ENCODE results near the gene DNMT1. TPM values are rescaled to one million over a fixed set of nuclear protein-coding genes. Genes with fewer than 3 reads are reported as not detected.

The DNMT1 gene
- total RNA-seq, 1 donor from 2014 or later = 150 TPM

- H3K9me3 Mint-ChIP-seq (ENCODE audit: low read depth) = no peaks in the 10 kb centered on the region
- DNase-seq (ENCODE audit: low spot score, unreplicated experiment) = no peak
- peaks cover 17% of the 10 kb centered on the region for H3K36me3 Mint-ChIP-seq (ENCODE audit: insufficient read depth)
- no peak overlapping the region for H3K27ac Mint-ChIP-seq
- H3K27me3 Mint-ChIP-seq = no peaks in the 10 kb centered on the region
- TF ChIP-seq, protein P1, sequence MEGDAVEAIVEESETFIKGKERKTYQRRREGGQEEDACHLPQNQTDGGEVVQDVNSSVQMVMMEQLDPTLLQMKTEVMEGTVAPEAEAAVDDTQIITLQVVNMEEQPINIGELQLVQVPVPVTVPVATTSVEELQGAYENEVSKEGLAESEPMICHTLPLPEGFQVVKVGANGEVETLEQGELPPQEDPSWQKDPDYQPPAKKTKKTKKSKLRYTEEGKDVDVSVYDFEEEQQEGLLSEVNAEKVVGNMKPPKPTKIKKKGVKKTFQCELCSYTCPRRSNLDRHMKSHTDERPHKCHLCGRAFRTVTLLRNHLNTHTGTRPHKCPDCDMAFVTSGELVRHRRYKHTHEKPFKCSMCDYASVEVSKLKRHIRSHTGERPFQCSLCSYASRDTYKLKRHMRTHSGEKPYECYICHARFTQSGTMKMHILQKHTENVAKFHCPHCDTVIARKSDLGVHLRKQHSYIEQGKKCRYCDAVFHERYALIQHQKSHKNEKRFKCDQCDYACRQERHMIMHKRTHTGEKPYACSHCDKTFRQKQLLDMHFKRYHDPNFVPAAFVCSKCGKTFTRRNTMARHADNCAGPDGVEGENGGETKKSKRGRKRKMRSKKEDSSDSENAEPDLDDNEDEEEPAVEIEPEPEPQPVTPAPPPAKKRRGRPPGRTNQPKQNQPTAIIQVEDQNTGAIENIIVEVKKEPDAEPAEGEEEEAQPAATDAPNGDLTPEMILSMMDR (IDR thresholded peaks at IDR 0.05; ENCODE audit: unreplicated experiment) = no peak
- H3K4me1 Mint-ChIP-seq (ENCODE audit: low read depth) = no peaks in the 10 kb centered on the region
- no peak overlapping the region for H3K4me3 Mint-ChIP-seq (ENCODE audit: low read depth)
Measured at GRCh38 chr19:10145031-10145430, 49.7 kb downstream of the DNMT1 start.

- H3K4me3 Mint-ChIP-seq (ENCODE audit: low read depth) = no peak overlapping the region
- no peak for DNase-seq (ENCODE audit: low spot score, unreplicated experiment)
- no peaks in the 10 kb centered on the region for H3K27me3 Mint-ChIP-seq
- H3K27ac Mint-ChIP-seq = no peak overlapping the region
- TF ChIP-seq, protein P1 (IDR thresholded peaks at IDR 0.05; ENCODE audit: unreplicated experiment) = no peak
- no peaks in the 10 kb centered on the region for H3K4me1 Mint-ChIP-seq (ENCODE audit: low read depth)
- H3K36me3 Mint-ChIP-seq (ENCODE audit: insufficient read depth) = peaks cover 17% of the 10 kb centered on the region
- H3K9me3 Mint-ChIP-seq (ENCODE audit: low read depth) = no peaks in the 10 kb centered on the region
Measured at GRCh38 chr19:10144361-10144760, 50.4 kb downstream of the DNMT1 start.

GRCh38 chr19:10143681-10144080 is 51.1 kb downstream of the DNMT1 start:
- Mint-ChIP-seq H3K36me3 (ENCODE audit: insufficient read depth) (peaks cover 16% of the 10 kb centered on the region), H3K27ac (no peak overlapping the region), H3K4me1 (ENCODE audit: low read depth) (no peaks in the 10 kb centered on the region), H3K9me3 (ENCODE audit: low read depth) (no peaks in the 10 kb centered on the region), H3K27me3 (no peaks in the 10 kb centered on the region), H3K4me3 (ENCODE audit: low read depth) (no peak overlapping the region)
- no peak for DNase-seq (ENCODE audit: low spot score, unreplicated experiment)
- TF ChIP-seq, protein P1 (IDR thresholded peaks at IDR 0.05; ENCODE audit: unreplicated experiment) = no peak

GRCh38 chr19:10142701-10143375 is 51.9 kb downstream of the DNMT1 start:
- Mint-ChIP-seq H3K9me3 (ENCODE audit: low read depth) (no peaks in the 10 kb centered on the region), H3K27ac (no peak overlapping the region), H3K27me3 (no peaks in the 10 kb centered on the region), H3K4me3 (ENCODE audit: low read depth) (no peak overlapping the region), H3K36me3 (ENCODE audit: insufficient read depth) (peaks cover 13% of the 10 kb centered on the region), H3K4me1 (ENCODE audit: low read depth) (no peaks in the 10 kb centered on the region)
- no peak for DNase-seq (ENCODE audit: low spot score, unreplicated experiment)
- TF ChIP-seq, protein P1 (IDR thresholded peaks at IDR 0.05; ENCODE audit: unreplicated experiment) = no peak

DNA sequence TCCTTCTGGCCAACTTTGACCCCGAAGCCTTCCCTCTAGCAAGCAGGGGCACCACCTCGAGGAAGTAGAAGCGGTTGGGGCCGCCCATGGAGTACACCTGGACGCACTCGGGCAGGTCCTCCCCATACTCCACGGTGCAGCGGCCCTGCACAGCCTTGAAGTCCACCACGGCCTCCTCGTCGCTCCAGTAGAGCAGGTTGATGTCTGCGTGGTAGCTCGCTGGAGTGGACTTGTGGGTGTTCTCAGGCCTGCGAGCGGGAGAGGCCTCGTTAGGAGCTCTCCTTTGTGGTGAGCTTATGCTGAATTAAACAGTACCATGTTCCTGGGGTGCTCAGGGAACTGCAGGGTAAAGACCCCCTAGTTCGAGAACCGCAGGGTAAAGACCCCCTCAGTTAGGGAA is 52.8 kb downstream of the DNMT1 start:
- Mint-ChIP-seq H3K4me3 (ENCODE audit: low read depth) (no peak overlapping the region), H3K27me3 (no peaks in the 10 kb centered on the region), H3K36me3 (ENCODE audit: insufficient read depth) (peaks cover 13% of the 10 kb centered on the region), H3K4me1 (ENCODE audit: low read depth) (no peaks in the 10 kb centered on the region), H3K9me3 (ENCODE audit: low read depth) (no peaks in the 10 kb centered on the region), H3K27ac (no peak overlapping the region)
- TF ChIP-seq, protein P1 (IDR thresholded peaks at IDR 0.05; ENCODE audit: unreplicated experiment) = no peak
- no peak for DNase-seq (ENCODE audit: low spot score, unreplicated experiment)
